Ureter (tissue), 1 donor: ENCODE data around the gene WNT7A. TPM values are rescaled to one million over a fixed set of nuclear protein-coding genes. Genes with fewer than 3 reads are reported as not detected.

ENCODE experiments used
- DNase-seq: peaks from one replicate; pipeline ENCODE4 v3.0.0-alpha.2; 2020; ENCODE audit warnings: low spot score
- total RNA-seq: library from RNA; stranded (reverse); gene quantifications from one replicate; pipeline ENCODE4 v1.2.4, GENCODE V29; 2023
- donor health status: DM: yes; HTN: yes; CAD: no.

WNT7A gene
- total RNA-seq, 1 donor from 2014 or later = 1.4 TPM

DNA sequence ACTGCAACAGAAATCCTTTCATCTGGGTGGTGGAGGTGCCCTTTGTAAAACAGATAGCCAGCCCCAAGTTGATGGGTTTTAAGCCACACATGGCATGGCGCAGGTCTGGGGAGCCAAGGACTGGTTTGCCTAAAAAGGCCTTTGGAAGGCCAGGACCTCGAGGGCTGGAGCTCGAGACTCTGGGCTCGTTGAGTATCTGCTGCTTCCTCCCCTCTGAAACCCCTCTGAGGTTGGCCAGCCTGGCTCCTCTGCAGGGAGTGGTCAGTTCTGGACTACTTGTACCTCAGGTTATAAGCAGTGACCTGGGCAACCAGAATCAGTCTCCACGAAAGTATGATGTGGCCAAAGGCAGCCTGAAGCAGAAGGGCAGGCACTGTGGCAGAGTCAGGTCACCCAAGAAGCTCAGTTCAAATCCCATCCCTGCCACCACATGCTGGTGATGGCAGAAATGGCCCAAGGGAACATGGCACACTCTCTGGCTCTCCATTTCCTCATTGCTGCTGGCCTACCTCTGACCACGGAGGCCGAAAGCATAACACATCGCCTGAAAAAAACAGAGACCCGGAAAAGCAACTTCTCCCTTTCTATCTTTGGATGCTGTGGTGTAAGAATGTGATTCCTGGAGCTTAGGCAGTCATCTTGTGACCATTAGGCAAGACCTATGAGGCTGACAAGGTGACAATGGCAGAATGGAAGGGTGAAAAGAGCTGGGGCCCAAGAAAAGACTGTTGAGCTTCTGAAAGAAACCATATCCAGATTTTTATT, 51.2 kb downstream of the WNT7A start:
- no peak for DNase-seq

DNA sequence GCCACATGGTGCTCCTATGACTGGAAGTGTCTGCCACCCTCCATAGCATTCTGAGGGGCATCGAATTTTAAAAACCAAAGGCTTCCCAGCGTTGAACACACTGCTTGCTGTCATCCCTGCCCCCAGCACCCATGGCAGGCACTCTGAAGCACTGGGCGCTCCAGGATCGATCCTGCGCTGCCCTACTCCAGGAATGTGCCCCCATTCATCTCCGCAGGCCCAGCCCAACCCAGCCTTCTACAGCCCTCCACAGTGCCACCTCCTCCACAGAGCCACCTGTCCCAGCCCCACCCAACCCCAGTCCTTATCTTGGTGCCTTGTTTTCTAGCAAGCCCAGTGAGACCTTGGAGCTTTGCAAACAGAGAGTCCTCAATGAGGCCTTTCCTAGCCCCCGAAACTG, 52.2 kb downstream of the WNT7A start:
- DNase-seq = no peak

DNA sequence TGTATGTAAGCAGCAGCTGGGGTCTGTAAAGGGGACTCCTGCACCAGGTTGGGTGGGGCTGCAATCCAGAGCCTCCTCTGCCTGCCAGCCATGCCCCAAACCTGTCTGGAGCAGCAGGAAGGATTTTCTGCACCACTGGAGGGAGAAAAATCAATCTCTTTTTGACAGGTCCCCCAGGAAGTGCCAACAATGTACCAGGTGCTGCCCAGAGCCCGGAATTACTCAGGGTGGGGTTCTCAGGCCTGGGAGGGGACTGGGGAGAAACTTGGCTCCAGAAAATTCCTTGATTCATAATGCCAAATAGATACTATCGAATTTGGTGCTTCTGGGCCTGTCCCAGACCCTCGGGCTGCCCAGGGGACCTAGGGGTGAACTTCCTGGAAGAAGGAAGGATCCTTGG, 52.6 kb downstream of the WNT7A start:
- no peak for DNase-seq

DNA sequence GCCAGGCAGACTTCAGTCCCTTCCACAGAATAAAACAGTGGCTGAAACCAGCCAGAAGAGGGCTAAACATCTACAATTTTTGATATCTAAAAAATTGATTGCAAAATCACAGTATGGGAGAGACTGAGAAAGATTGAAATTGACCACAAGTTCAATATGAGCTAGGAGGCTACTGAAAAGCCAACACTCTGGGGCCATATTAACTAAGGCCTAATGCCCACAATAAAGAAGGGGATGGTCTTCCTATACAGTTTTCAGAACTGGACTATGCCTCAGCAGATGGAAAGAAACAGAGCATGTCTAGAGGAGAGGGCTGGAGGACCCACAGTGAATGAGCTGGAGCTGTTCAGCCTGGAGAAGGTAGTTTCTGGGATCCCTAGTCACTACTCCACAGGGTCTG, 53.2 kb downstream of the WNT7A start:
- DNase-seq = no peak

DNA sequence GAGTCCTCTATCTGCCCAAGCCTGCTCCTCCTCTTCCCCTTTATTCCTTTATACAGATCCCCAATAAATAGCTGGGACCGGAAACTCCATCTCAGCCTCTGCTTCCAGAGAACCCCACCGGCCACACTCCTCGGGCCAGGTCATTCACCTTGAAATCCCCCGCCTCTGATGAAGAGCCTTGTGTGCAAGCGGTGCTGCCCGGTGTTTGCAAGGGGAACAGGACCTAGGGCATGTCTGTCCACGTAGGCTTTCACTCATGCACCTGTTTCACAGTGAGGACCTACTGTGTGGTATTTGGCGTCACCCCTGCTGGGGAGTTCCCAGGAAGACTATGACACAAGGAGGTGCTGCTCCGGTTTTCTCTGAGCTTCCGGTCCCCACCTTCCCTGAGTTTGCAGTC, 54.0 kb downstream of the WNT7A start:
- DNase-seq = no peak

DNA sequence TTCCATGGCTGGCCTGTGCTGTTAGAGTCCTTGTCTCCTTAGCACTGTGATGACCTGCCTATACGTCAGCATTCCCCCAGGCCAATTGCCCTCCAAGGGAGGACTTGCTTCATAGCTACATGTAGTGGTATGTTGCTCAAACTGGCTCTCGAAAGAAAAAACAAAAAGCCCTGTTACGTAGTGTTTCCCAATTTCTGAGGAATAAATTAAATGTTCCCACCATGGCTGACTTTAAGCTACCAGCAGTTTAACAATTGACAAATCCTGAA, 54.6 kb downstream of the WNT7A start:
- DNase-seq = no peak

DNA sequence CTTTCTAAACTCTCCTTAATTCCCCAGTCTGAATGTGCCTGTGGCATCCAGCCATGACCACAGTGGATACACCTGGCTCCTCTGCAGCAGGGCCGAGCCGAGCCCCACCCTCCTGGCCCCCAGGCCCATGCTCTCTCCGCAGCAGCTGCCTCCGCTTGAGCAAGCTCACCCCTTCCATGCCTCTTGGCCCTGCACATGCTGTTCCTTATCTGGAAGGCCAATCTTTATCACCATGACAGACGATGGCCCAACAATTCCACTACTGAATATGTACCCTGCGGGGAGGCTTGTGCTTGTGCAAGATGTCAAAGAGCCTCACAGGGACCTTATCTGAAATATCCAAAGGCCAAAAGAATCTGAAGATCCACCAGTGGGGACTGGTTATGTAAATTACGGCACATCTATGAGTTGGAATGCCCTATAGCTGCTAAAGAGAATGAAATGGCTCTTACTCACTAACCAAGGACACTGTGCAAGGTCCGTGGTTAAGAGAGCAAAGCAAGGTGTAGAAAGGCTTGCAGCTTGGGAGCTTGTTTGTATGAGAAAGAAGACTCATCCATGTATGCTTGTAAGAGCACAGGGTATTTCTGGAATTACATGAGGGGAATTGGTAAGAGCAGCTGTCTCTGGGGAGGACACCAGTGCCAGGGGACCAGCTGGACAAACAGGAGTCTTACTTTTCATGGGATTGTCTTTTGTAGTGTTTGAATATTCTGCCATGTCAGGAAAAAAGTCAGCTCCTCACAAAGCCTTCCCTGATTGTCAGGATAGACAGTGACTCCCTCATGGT, 55.2 kb downstream of the WNT7A start:
- no peak for DNase-seq

DNA sequence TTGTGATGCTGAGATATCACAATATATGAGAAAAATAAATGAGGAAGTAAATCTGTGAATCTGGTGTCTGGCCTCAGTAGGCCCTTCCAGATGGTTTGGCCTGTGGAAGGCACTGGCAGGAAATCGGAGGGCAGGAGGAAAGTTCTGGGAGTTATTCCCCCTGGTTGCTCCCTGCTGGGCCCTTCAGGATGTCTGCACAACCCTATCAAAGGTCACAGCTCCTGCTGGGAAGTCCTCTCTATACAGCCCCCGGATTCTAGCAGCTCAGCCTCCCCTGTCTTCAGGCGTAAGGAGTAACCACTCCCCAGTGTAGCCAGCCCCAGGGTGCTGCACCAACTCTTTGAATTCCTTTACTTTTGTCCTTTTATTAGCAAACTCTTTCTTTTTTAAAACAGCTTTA, 56.2 kb downstream of the WNT7A start:
- DNase-seq = no peak

DNA sequence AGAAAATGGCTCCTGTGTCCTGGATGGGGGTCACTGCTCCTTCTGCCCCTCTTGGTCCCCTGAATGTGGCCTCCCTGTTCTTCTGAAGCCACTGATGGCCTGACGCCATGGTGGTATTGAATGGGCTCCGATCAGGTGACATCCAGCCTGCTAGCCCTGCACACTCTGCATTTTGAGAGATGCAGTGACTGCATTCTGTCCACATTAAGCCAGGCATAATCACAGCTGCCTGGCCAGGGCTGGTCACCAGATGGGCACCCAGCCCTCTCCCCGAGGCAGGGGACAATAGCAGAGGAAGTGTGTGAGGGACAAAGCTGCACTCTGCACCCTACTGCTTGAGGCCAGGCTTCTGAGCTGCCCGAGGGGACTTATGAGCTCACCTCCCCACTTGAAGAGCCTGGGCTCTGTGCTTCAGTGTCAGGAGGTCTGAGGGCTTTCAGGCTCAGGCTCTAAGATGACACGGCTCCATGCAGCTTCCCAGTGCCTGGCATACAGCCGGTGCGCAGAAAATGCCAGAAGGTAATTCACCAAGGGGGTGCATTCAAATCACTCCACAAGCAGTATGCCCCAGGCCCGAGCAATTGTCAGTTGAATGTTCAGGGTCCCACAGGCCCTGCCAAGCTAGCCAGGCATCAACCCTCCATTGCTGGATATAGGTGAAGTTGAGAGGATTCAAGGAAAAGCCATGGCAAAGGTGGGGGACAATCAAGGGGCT, 56.8 kb downstream of the WNT7A start:
- DNase-seq = no peak

DNA sequence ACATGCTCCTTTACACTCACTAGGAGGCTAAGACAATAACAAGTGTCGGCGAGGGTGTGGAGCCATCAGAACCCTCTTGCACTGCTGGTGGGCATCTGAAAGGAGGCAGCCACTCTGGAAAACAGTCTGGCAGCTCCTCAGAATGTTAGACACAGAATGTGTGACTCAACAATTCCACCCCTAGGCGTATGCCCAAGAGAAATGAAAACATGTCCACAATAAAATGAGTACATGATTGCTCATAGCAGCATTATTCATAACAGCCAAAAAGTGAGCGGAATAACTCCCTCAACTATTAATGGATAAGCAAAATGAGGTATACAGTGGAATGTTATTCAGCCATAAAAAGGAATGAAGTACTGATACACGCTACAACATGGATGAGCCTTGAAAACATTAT, 57.8 kb downstream of the WNT7A start:
- no peak for DNase-seq

DNA sequence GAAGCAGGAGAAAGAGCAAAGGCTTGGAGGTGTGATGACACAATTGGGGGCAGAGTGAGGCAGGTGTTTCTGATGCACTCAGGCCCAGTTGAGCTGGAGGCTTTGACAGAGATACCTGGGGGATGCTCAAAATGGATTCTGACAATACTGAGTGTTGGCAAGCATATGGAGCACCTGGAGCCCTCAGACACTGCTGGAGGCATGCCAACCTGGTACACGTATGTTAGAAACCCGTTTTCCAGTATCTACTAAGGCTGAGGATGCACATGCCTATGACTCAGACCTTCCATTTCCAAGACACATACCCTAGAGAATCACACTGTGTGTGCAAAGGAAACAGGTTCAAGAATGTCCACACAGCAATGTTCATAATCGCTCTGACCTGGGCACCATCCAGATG, 58.7 kb downstream of the WNT7A start:
- DNase-seq = no peak

DNA sequence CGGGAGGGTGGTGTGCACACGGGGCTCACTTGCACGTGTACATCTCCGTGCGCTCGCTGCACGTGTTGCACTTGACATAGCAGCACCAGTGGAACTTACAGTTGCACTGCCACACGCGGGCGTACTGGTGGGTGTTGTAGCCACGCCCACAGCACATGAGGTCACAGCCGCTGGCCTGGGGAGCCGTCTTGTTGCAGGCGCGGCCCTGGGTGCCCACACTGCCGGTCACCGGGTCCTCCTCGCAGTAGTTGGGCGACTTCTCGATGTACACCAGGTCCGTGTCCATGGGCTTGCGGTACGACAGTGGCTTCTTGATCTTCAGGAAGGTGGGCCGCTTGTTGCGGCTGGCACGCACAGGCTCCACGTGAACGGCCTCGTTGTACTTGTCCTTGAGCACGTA, 61.0 kb downstream of the WNT7A start:
- DNase-seq = no peak

DNA sequence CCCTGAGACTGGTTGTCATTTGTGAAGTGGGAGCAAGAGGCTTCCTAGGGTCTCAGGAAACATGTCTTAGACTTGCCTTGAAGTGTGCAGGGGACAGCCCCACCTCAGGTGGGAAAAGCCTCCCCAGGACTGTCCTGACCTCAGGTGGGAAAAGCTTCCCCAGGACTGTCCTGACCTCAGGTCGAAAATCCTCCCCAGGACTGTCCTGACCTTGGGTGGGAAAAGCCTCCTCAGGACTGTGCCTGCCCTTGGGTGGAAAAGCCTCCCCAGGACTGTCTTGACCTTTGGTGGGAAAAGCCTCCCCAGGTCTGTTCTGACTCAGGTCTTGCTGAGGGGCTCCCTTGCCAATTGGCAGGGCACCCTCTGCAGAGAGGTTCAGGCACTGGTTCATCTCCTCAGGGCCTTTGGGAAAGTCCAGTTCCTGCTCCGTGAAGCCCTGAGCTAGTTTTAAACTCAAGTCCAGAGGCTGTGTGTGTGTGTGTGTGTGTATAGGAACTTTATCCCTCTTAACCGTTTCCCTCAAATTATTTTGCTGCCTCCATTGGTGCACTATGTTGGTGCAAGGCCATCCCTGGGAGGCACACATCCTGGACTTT, 64.7 kb downstream of the WNT7A start:
- no peak for DNase-seq

DNA sequence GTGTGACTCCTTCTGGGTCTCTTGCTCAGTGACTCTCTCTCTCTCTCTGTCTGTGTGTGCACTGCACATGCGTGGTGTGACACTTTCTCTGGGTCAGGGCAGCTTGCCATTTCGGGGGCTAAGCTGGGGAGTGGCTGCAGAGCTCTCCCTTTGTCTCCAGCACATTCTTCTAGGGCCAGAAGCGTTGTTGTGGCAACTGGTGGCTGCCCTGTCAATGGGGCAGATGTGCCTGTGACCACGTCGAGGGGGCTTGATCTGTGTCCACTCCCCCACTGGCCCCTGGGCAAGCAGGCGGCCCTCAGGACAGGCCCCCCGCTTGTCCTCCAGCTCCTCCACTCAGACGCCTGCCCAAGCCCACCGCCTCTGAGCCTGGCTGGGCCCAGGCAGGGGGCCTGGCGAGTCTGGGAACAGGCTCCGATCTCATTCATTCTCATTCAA, 67.8 kb downstream of the WNT7A start:
- no peak for DNase-seq

DNA sequence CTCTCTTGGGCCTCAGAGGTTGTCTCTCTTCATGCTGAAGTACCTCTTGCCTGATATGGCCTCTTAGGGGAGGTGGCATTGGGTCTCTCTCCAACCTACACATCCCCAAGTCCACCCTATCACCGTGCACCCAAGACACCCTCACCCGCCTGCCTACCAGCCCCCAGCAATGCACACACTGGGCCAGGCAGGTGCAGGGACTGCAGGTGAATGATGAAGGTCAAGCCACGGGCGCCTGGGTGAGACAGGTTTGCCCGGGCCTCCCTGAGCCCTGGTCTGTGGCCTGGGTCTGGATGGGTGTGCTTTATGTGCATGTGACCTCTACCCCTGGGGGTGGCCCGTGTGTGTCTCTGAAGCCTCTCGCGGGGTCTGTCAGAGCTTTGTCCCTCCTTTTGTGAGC, 68.3 kb downstream of the WNT7A start:
- no peak for DNase-seq

DNA sequence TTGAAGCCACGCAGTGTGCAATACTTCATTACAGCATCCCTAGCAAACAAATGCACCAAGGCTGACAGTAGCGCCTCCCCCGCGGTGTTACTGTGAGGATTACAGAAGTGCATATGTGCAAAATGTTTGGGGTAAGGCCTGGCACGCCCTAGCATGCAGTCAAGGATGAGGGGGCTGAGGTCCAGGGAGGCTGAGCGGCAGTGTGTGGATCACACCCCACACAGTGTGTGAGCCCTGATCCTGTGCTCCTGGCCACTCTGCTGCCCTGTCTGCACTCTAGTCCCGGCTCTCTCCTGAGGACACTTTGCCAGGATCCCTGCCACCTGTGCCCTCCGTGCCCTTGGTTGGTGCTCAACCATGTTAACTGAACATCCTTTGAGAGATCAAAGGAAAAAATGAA, 71.3 kb downstream of the WNT7A start:
- DNase-seq = no peak

DNA sequence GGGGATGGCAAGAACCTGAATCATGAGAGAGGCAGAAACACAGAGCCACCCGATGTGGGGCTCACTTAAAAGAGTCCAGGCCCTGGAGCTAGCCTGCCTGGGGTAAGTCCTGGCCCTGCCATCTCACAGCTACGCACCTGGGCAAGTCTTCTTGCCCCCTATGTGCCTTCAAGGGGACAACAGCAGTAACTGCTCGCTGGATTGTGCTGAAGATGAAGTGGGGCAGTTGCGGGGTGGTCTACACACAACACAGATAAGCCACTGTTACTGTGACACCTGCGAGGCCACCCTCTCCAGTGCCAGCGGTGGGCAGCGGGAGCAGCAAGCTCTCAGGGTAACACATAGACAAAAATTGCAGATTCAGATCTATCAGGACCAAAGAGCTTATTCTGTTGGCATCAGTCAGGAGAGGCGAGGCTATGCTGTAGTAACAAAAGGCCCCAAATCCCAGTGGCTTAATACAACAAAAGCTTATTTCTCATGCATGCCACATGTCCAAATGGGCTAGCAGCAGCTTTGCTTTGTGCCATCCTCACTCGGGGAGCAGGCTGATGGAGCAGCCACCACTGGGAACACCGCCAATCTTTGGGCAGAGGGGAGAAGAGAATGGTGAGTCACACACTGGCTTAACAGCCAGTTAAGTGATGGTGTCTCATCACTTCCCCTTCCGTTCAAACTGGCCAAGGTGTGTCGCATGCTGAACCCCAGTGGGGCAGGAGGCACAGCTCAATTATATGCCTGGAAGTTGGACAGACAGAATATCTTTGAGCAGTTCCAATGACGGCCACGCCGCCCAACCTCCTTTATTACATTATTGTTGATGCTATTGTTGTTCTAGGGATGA, 78.3 kb downstream of the WNT7A start:
- DNase-seq = no peak

DNA sequence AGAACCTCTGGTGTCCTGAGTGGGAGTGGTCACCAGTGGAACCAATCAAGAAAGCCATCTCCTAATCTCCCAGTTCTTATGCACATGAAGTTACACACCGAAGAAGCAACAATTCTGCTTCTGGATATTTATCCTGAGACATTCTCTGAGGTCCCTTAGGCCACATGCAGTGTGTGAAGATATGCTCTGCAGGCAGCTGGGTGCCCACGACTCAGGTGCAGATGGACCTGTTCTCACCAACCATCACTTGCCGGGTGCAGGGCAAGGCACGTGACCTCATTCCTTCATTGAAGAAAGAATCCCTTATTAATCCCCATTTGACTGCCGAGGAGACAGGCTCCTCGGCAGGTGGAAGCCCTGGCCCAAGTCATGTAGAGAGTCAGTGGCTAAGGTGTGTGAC, 79.8 kb downstream of the WNT7A start:
- no peak for DNase-seq

DNA sequence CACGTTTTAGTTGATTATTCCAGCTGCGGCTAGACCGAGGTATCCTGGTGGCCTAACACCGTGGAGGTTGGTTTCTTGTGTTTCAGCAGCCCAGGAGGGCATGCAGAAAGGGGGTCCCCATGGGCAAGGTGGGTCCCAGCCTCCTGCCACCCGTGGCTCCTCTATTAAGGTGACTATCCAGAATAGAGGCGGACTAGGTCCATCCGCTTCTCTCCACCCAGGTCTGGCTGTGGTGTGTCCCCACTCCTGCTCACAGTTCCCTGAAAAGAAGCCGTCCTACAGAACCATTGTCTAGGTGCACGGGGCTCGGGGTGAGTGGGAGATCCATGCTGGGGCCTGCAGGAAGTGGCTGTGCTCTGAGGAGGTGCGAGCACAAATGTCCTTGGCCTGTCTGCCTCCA, 81.5 kb downstream of the WNT7A start:
- DNase-seq = no peak

DNA sequence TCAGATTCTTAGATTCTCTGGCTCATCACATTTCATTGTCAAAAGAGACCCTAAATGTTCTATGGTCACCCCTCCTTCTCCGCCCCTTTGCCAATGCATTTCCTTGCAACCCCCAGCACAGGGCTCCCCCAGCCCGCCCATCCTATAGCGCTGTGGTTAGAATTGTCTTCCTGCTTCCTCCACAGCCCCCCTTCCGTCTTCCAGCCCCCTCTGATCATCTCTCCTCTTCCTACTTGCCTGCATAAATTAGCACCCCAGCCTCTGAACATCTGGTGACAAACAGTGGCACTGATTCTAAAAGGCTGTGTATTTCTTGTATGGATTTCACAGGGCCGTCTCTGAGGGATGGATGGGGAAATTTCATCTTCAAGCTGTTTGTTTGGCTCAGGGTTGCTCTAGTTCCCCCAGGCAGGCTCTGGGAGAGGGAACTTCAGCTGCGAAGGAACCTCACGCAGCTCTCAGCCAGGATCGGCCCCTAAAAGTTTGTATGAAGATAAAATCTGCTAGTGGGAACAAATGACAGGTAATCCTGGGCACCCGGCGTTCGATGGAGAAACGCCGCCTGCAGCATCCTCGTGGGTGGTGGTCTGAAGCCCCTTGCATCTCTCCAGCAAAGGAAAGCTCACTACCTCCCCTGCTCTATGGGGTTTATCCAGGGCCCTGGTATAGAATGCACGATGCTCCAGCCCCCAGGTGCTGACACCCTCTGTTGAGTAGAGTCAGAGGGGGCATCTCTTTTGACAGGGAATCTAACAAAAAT, 83.0 kb downstream of the WNT7A start:
- no peak for DNase-seq

DNA sequence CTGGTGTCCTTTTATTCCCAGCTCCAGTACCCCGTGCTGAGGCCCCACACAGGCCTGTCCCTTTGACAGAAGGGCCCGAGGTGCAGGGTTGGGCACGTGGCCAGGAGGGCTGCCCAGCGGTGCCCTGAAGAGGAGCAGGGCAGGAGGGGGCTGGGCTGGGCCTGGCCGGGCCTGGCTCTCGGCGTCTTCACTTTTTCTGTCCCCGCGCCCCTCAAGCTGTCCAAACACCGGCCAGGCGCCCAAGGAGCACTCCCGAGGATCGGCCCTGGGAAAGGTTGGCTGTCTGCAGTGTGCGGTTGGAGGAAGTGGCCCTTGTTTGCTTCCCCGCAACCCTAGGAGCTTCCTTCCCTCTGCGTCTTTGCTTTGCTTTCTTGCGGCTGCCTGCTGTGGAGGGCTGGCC, 84.1 kb downstream of the WNT7A start:
- DNase-seq = no peak
